ENCODE results near the gene KRTAP3-1.
"Not testable (repeated sequence)": the region's sequence is repeated elsewhere in the genome, so short reads cannot be mapped to it uniquely, and the experiment has no call there.

GRCh38 chr17:41046735-41047465 lies 38.0 kb upstream of the KRTAP3-1 start, which contains the start of gene KRTAP2-1:
- not testable (repeated sequence) for TF ChIP-seq CTCF, EZH2 (IDR thresholded peaks at IDR 0.05)

Data from neural progenitor cell (in vitro differentiated cells).